Hepatocyte (in vitro differentiated cells): Measurements from ENCODE around the gene GLRA1.

Experiments
- EZH2 ChIP-seq: fragments of 200-600 bp; sonication (generic); IDR thresholded peaks from 2 replicates; pipeline ENCODE4 v1.6.1; 2016; ENCODE audit warnings: antibody characterized with exemption, mild to moderate bottlenecking, borderline replicate concordance
- EZH2phosphoT487 ChIP-seq: fragments of 200-600 bp; sonication (generic); IDR thresholded peaks from one replicate; pipeline ENCODE4 v1.6.1; 2018; ENCODE audit warnings: antibody characterized with exemption, mild to moderate bottlenecking, low read depth, moderate library complexity; ENCODE audit not compliant: unreplicated experiment, severe bottlenecking
- TF ChIP-seq, protein P1 (sequence below): fragments of 200-600 bp; sonication (generic); IDR thresholded peaks from 2 replicates; pipeline ENCODE4 v1.5.1; 2016; ENCODE audit warnings: antibody characterized with exemption, mild to moderate bottlenecking; ENCODE audit not compliant: poor library complexity

DNA sequence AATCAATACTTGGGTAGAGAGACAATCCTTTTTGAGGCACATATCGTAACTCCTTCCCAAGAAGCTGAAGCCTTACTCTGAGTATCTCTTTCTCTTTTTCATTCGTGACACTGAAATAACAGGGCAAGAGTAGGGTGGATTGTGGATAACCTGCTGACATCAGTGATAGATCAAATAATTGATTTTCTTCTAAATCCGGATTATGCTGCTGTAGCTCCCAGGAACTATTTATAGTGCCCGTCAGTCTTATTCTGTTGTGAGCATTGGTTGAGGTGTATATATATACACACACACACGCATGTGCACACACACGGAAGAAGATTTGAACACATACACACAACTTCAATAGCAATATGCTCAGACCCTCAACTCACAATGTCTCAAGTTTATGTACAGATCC is 43.2 kb upstream of the GLRA1 start:
- TF ChIP-seq, protein P1, sequence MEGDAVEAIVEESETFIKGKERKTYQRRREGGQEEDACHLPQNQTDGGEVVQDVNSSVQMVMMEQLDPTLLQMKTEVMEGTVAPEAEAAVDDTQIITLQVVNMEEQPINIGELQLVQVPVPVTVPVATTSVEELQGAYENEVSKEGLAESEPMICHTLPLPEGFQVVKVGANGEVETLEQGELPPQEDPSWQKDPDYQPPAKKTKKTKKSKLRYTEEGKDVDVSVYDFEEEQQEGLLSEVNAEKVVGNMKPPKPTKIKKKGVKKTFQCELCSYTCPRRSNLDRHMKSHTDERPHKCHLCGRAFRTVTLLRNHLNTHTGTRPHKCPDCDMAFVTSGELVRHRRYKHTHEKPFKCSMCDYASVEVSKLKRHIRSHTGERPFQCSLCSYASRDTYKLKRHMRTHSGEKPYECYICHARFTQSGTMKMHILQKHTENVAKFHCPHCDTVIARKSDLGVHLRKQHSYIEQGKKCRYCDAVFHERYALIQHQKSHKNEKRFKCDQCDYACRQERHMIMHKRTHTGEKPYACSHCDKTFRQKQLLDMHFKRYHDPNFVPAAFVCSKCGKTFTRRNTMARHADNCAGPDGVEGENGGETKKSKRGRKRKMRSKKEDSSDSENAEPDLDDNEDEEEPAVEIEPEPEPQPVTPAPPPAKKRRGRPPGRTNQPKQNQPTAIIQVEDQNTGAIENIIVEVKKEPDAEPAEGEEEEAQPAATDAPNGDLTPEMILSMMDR, result no peak
- TF ChIP-seq EZH2 (no peak), EZH2phosphoT487 (no peak)
